BLaER1 treated with 17β-estradiol and CSF1 and Interleukin-3, amounts not matched to agents 10 nM and 100 nM (cell line): Measurements from ENCODE around the gene AMMECR1.

ENCODE experiments used
- H3K27ac ChIP-seq, 11 experiments: shearing (Covaris generic); formaldehyde crosslinking; 2 replicates each; pipeline ENCODE4 v1.8.1; 2022
- H3K27me3 ChIP-seq, 11 experiments: shearing (Covaris generic); formaldehyde crosslinking; 2 replicates each; pipeline ENCODE4 v1.8.1; 2022
- H3K36me3 ChIP-seq, 11 experiments: shearing (Covaris generic); formaldehyde crosslinking; 2 replicates each; pipeline ENCODE4 v1.8.1; 2022
- H3K4me1 ChIP-seq, 10 experiments: shearing (Covaris generic); formaldehyde crosslinking; 2 replicates each; pipeline ENCODE4 v1.8.1; 2022
- H3K4me2 ChIP-seq, 11 experiments: shearing (Covaris generic); formaldehyde crosslinking; 2 replicates each; pipeline ENCODE4 v1.8.1; 2022
- H3K4me3 ChIP-seq, 10 experiments: shearing (Covaris generic); formaldehyde crosslinking; 2 replicates each; pipeline ENCODE4 v1.8.1; 2022
- H3K9ac ChIP-seq, 11 experiments: shearing (Covaris generic); formaldehyde crosslinking; 2 replicates each; pipeline ENCODE4 v1.8.1; 2022
- H3K9me3 ChIP-seq, 11 experiments: shearing (Covaris generic); formaldehyde crosslinking; replicated peaks in 1 of 11; 2 replicates each; pipeline ENCODE4 v1.8.1; 2022
- H4K20me1 ChIP-seq, 11 experiments: shearing (Covaris generic); formaldehyde crosslinking; 2 replicates each; pipeline ENCODE4 v1.8.1; 2022
- Cebpa-rat ChIP-seq, 11 experiments: shearing (Covaris generic); IDR thresholded peaks; 2 replicates each; pipeline ENCODE4 v1.8.1; 2022

Gene AMMECR1

GRCh38 chrX:110208092-110208491, 109.8 kb downstream of the AMMECR1 start:
- no peaks in the 10 kb centered on the region for H3K9me3 ChIP-seq
- no peaks in the 10 kb centered on the region for H3K4me1 ChIP-seq
- TF ChIP-seq Cebpa-rat (IDR thresholded peaks at IDR 0.05), result no peak
- H3K9ac ChIP-seq, result no peak overlapping the region
- peaks cover 81 to 95% (median 92%) of the 10 kb centered on the region in 11 experiments for H3K27me3 ChIP-seq
- no peak overlapping the region for H3K4me2 ChIP-seq
- no peaks in the 10 kb centered on the region for H3K36me3 ChIP-seq
- H3K4me3 ChIP-seq, result no peak overlapping the region
- no peak overlapping the region for H3K27ac ChIP-seq
- H4K20me1 ChIP-seq, result peaks cover 0 to 7% (median 0%) of the 10 kb centered on the region in 11 experiments; a peak in 2 of 22 replicates

GRCh38 chrX:110204986-110205385, 112.9 kb downstream of the AMMECR1 start:
- Histone ChIP-seq H3K36me3 (peaks cover 0 to 8% (median 0%) of the 10 kb centered on the region in 11 experiments; a peak in 5 of 22 replicates), H3K27ac (no peak overlapping the region), H3K4me3 (no peak overlapping the region), H3K27me3 (peaks cover 91 to 100% (median 99%) of the 10 kb centered on the region in 11 experiments), H3K4me2 (no peak overlapping the region), H3K4me1 (no peaks in the 10 kb centered on the region), H3K9me3 (no peaks in the 10 kb centered on the region), H4K20me1 (peaks cover 0 to 3% (median 0%) of the 10 kb centered on the region in 11 experiments; a peak in 2 of 22 replicates), H3K9ac (no peak overlapping the region)
- TF ChIP-seq Cebpa-rat (IDR thresholded peaks at IDR 0.05), result no peak

- peaks cover 94 to 100% (median 99%) of the 10 kb centered on the region in 11 experiments for H3K27me3 ChIP-seq
- no peak overlapping the region for H3K9ac ChIP-seq
- H4K20me1 ChIP-seq, result peaks cover 0 to 3% (median 0%) of the 10 kb centered on the region in 11 experiments; a peak in 2 of 22 replicates
- TF ChIP-seq Cebpa-rat (IDR thresholded peaks at IDR 0.05), result no peak
- H3K4me3 ChIP-seq, result no peak overlapping the region
- peaks cover 0 to 23% (median 12%) of the 10 kb centered on the region in 11 experiments; a peak in 11 of 22 replicates for H3K36me3 ChIP-seq
- H3K4me1 ChIP-seq, result no peaks in the 10 kb centered on the region
- H3K27ac ChIP-seq, result no peak overlapping the region
- no peaks in the 10 kb centered on the region for H3K9me3 ChIP-seq
- no peak overlapping the region for H3K4me2 ChIP-seq
Measured at GRCh38 chrX:110201799-110202198, 116.1 kb downstream of the AMMECR1 start.

DNA sequence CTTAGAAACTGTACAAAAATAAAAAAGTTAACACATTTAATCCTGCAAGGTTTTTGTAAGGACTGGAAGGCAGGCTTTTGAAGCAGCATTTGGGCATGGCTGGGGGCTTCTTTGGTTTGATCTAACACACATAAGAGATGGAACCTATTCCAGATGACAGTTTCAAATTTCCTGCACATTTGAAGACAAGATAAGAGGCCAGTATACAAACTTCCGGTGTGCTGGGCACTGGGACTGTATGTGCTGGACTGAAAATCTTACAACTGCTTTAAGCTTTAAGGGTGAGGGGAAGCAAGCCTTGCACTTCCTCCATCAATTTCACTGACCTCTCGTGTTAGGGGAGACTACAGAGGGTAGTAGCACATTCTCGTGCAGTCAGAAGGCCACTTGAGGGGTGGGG, 122.9 kb downstream of the AMMECR1 start:
- Histone ChIP-seq H3K9me3 (no peaks in the 10 kb centered on the region), H3K36me3 (peaks cover 0 to 16% (median 8%) of the 10 kb centered on the region in 11 experiments; a peak in 10 of 22 replicates), H3K4me1 (no peaks in the 10 kb centered on the region), H3K4me3 (no peak overlapping the region), H4K20me1 (peaks cover 0 to 6% (median 0%) of the 10 kb centered on the region in 11 experiments; a peak in 5 of 22 replicates), H3K27me3 (peaks cover 80 to 100% (median 98%) of the 10 kb centered on the region in 11 experiments), H3K27ac (no peak overlapping the region), H3K4me2 (no peak overlapping the region), H3K9ac (no peak overlapping the region)
- no peak for TF ChIP-seq Cebpa-rat (IDR thresholded peaks at IDR 0.05)

DNA sequence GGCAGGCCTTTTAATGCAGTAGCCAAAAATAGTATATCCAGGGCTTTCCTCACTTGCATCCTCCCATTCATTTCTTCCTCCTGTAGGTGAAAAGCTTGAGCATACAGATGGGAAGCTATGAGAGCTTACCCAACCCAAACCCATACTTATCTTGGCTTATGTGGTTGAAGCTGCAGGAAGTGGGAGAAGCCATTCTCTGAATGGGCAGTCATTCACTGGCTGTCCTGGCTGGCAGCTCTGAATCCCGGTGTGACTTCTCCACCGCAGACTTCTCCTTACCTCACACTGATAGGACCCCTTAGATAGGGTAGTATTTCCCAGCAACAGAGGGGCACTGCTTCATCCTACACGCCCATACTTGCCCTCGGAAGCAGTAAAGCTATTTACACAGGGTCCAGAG, 125.4 kb downstream of the AMMECR1 start:
- H3K4me3 ChIP-seq, result no peak overlapping the region
- no peak overlapping the region for H3K27ac ChIP-seq
- H4K20me1 ChIP-seq, result peaks cover 0 to 6% (median 0%) of the 10 kb centered on the region in 11 experiments; a peak in 4 of 22 replicates
- H3K9me3 ChIP-seq, result no peaks in the 10 kb centered on the region
- no peak overlapping the region for H3K9ac ChIP-seq
- no peak overlapping the region for H3K4me2 ChIP-seq
- H3K36me3 ChIP-seq, result peaks cover 0 to 5% (median 0%) of the 10 kb centered on the region in 11 experiments; a peak in 2 of 22 replicates
- peaks cover 64 to 96% (median 91%) of the 10 kb centered on the region in 11 experiments for H3K27me3 ChIP-seq
- peaks cover 0 to 13% (median 8%) of the 10 kb centered on the region in 10 experiments; a peak in 11 of 20 replicates for H3K4me1 ChIP-seq
- no peak for TF ChIP-seq Cebpa-rat (IDR thresholded peaks at IDR 0.05)

GRCh38 chrX:110188701-110189558, 129.0 kb downstream of the AMMECR1 start:
- Histone ChIP-seq H3K9ac (no peak overlapping the region), H3K9me3 (peaks cover 10 to 30% (median 20%) of the 10 kb centered on the region in 11 experiments; a peak in 19 of 22 replicates), H3K4me3 (no peak overlapping the region), H3K4me2 (peak overlapping the region in 8 of 11 experiments; percentile 2 to 35 (median 26); a peak in 12 of 22 replicates), H3K4me1 (peaks cover 0 to 13% (median 8%) of the 10 kb centered on the region in 10 experiments; a peak in 11 of 20 replicates), H3K27ac (0 out of 22 replicates have a peak overlapping the region, but pooled peaks of 3 of the 11 experiments have one; percentile 3 to 20 (median 15)), H3K36me3 (peaks cover 0 to 5% (median 0%) of the 10 kb centered on the region in 11 experiments; a peak in 3 of 22 replicates), H3K27me3 (peaks cover 49 to 89% (median 82%) of the 10 kb centered on the region in 11 experiments), H4K20me1 (peaks cover 0 to 5% (median 0%) of the 10 kb centered on the region in 11 experiments; a peak in 3 of 22 replicates)
- no peak for TF ChIP-seq Cebpa-rat (IDR thresholded peaks at IDR 0.05)

- H3K27me3 ChIP-seq, result peaks cover 64 to 90% (median 82%) of the 10 kb centered on the region in 11 experiments
- no peak overlapping the region for H3K9ac ChIP-seq
- TF ChIP-seq Cebpa-rat (IDR thresholded peaks at IDR 0.05), result no peak
- H3K27ac ChIP-seq, result no peak overlapping the region
- H4K20me1 ChIP-seq, result peaks cover 0 to 25% (median 5%) of the 10 kb centered on the region in 11 experiments; a peak in 9 of 22 replicates
- peaks cover 10 to 35% (median 20%) of the 10 kb centered on the region in 11 experiments; a peak in 19 of 22 replicates for H3K9me3 ChIP-seq
- H3K36me3 ChIP-seq, result peaks cover 0 to 44% (median 0%) of the 10 kb centered on the region in 11 experiments; a peak in 6 of 22 replicates
- no peak overlapping the region for H3K4me2 ChIP-seq
- no peak overlapping the region for H3K4me3 ChIP-seq
- peaks cover 0 to 3% (median 0%) of the 10 kb centered on the region in 10 experiments; a peak in 3 of 20 replicates for H3K4me1 ChIP-seq
Measured at GRCh38 chrX:110183314-110183713, 134.6 kb downstream of the AMMECR1 start.

DNA sequence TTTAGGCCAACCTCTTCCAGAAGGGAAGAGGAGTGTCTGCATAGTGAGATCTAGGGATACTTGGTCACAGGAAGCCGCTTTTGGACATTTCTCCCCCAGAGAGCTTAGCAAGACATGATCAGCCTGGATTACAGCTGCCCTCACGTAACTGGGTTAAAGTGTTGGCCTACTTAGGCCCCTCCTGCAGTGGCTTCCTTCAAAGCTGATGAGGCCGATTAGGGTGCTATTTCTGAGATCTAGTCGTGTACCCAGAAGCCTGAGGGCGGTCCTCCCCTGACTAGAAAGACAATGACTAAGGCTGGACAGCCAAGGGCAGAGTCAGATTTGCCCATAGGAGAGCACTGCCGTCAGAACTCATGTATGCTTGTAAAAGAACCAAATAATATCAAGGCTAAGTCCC, 135.0 kb downstream of the AMMECR1 start:
- Histone ChIP-seq H3K9ac (no peak overlapping the region), H3K4me1 (no peaks in the 10 kb centered on the region), H3K4me2 (no peak overlapping the region), H3K36me3 (peaks cover 0 to 45% (median 0%) of the 10 kb centered on the region in 11 experiments; a peak in 6 of 22 replicates), H3K4me3 (no peak overlapping the region), H3K27ac (no peak overlapping the region), H3K9me3 (peaks cover 10 to 35% (median 20%) of the 10 kb centered on the region in 11 experiments; a peak in 19 of 22 replicates), H3K27me3 (peaks cover 66 to 92% (median 87%) of the 10 kb centered on the region in 11 experiments), H4K20me1 (peaks cover 0 to 30% (median 9%) of the 10 kb centered on the region in 11 experiments; a peak in 10 of 22 replicates)
- TF ChIP-seq Cebpa-rat (IDR thresholded peaks at IDR 0.05), result no peak

DNA sequence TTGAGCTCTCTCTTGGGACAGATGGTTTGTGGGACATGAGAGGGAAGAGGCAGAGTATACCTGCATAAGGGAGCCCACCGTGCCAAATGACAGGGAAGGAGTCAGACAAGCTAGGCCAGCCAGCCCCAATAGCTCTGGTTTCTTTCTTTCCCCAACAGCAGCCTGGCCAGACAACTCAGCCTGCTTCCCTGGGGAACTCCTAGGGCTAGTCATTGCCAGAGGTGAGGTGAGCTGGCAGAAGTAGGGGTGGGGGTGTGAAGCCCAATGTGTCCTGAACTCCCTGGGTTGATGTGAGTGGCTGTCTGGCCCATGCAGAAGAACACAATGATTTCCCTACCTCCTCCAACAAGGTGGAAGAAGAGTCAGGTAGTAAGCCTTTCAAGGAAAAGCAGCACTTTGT, 135.5 kb downstream of the AMMECR1 start:
- H4K20me1 ChIP-seq, result peaks cover 0 to 34% (median 11%) of the 10 kb centered on the region in 11 experiments; a peak in 10 of 22 replicates
- no peak overlapping the region for H3K4me2 ChIP-seq
- H3K9me3 ChIP-seq, result peaks cover 10 to 35% (median 20%) of the 10 kb centered on the region in 11 experiments; a peak in 19 of 22 replicates
- no peak overlapping the region for H3K9ac ChIP-seq
- H3K27me3 ChIP-seq, result peaks cover 70 to 96% (median 90%) of the 10 kb centered on the region in 11 experiments
- H3K4me3 ChIP-seq, result no peak overlapping the region
- H3K36me3 ChIP-seq, result peaks cover 0 to 50% (median 0%) of the 10 kb centered on the region in 11 experiments; a peak in 6 of 22 replicates
- TF ChIP-seq Cebpa-rat (IDR thresholded peaks at IDR 0.05), result no peak
- no peaks in the 10 kb centered on the region for H3K4me1 ChIP-seq
- no peak overlapping the region for H3K27ac ChIP-seq
